ENCODE results near the gene KIF5C.

KIF5C gene

GRCh38 chr2:149002378-149002890, 127.4 kb downstream of the KIF5C start:
- H3F3A ChIP-seq (ENCODE audit: low read depth) = no peaks in the 10 kb centered on the region
- no peaks in the 10 kb centered on the region for H3K9me2 ChIP-seq (replicated peaks; ENCODE audit: low read depth, low read length)
- no peaks in the 10 kb centered on the region for H3K9me3 ChIP-seq (ENCODE audit: insufficient read depth, low read depth, low read length)
- no peak for TF ChIP-seq CTCF (conservative IDR thresholded peaks at IDR 0.05; ENCODE audit: low read length)
- no peak for TF ChIP-seq EZH2phosphoT487 (IDR thresholded peaks at IDR 0.05; ENCODE audit: borderline replicate concordance)
- no peaks in the 10 kb centered on the region for H3K27me3 ChIP-seq (ENCODE audit: insufficient read depth, low read length, poor library complexity, severe bottlenecking)
- no peaks in the 10 kb centered on the region for H4K20me1 ChIP-seq (ENCODE audit: insufficient read depth, low read length, poor library complexity, severe bottlenecking)
- H3K4me3 ChIP-seq (ENCODE audit: low read length, poor library complexity, severe bottlenecking) = no peak overlapping the region
- H3K36me3 ChIP-seq (ENCODE audit: insufficient read depth, low read length) = no peaks in the 10 kb centered on the region
- H3K4me1 ChIP-seq (ENCODE audit: insufficient read depth, low read length, poor library complexity, severe bottlenecking) = no peaks in the 10 kb centered on the region
- no peak overlapping the region for H3K4me2 ChIP-seq (ENCODE audit: low read depth, low read length, poor library complexity, severe bottlenecking)
- H3K79me2 ChIP-seq (ENCODE audit: insufficient read depth, low read length) = no peaks in the 10 kb centered on the region
- no peak overlapping the region for H2AFZ ChIP-seq (ENCODE audit: low read length)
- H3K9ac ChIP-seq (ENCODE audit: low read depth, low read length, poor library complexity, severe bottlenecking) = no peak overlapping the region

- no peak for TF ChIP-seq EZH2phosphoT487 (IDR thresholded peaks at IDR 0.05; ENCODE audit: borderline replicate concordance)
- no peak for TF ChIP-seq CTCF (conservative IDR thresholded peaks at IDR 0.05; ENCODE audit: low read length)
- Histone ChIP-seq H3F3A (ENCODE audit: low read depth) (no peaks in the 10 kb centered on the region), H3K36me3 (ENCODE audit: insufficient read depth, low read length) (no peaks in the 10 kb centered on the region), H3K4me2 (ENCODE audit: low read depth, low read length, poor library complexity, severe bottlenecking) (no peak overlapping the region), H3K27me3 (ENCODE audit: insufficient read depth, low read length, poor library complexity, severe bottlenecking) (no peaks in the 10 kb centered on the region), H4K20me1 (ENCODE audit: insufficient read depth, low read length, poor library complexity, severe bottlenecking) (no peaks in the 10 kb centered on the region), H2AFZ (ENCODE audit: low read length) (no peak overlapping the region), H3K9ac (ENCODE audit: low read depth, low read length, poor library complexity, severe bottlenecking) (no peak overlapping the region), H3K9me2 (replicated peaks; ENCODE audit: low read depth, low read length) (no peaks in the 10 kb centered on the region), H3K9me3 (ENCODE audit: insufficient read depth, low read depth, low read length) (no peaks in the 10 kb centered on the region), H3K79me2 (ENCODE audit: insufficient read depth, low read length) (no peaks in the 10 kb centered on the region), H3K4me1 (ENCODE audit: insufficient read depth, low read length, poor library complexity, severe bottlenecking) (no peaks in the 10 kb centered on the region), H3K4me3 (ENCODE audit: low read length, poor library complexity, severe bottlenecking) (no peak overlapping the region)
Observed at GRCh38 chr2:149002891-149003740, 128.1 kb downstream of the KIF5C start.

- Histone ChIP-seq H3K9me3 (ENCODE audit: insufficient read depth, low read depth, low read length) (no peaks in the 10 kb centered on the region), H2AFZ (ENCODE audit: low read length) (no peak overlapping the region), H3F3A (ENCODE audit: low read depth) (no peaks in the 10 kb centered on the region), H3K4me1 (ENCODE audit: insufficient read depth, low read length, poor library complexity, severe bottlenecking) (no peaks in the 10 kb centered on the region), H4K20me1 (ENCODE audit: insufficient read depth, low read length, poor library complexity, severe bottlenecking) (no peaks in the 10 kb centered on the region), H3K4me2 (ENCODE audit: low read depth, low read length, poor library complexity, severe bottlenecking) (no peak overlapping the region), H3K79me2 (ENCODE audit: insufficient read depth, low read length) (no peaks in the 10 kb centered on the region), H3K27me3 (ENCODE audit: insufficient read depth, low read length, poor library complexity, severe bottlenecking) (no peaks in the 10 kb centered on the region), H3K4me3 (ENCODE audit: low read length, poor library complexity, severe bottlenecking) (no peak overlapping the region), H3K36me3 (ENCODE audit: insufficient read depth, low read length) (no peaks in the 10 kb centered on the region), H3K9ac (ENCODE audit: low read depth, low read length, poor library complexity, severe bottlenecking) (no peak overlapping the region), H3K9me2 (replicated peaks; ENCODE audit: low read depth, low read length) (no peaks in the 10 kb centered on the region)
- TF ChIP-seq EZH2phosphoT487 (IDR thresholded peaks at IDR 0.05; ENCODE audit: borderline replicate concordance) (no peak), CTCF (conservative IDR thresholded peaks at IDR 0.05; ENCODE audit: low read length) (no peak)
Observed at GRCh38 chr2:149004836-149005235, 129.8 kb downstream of the KIF5C start.
